HTR-8/SVneo (cell line): Measurements from ENCODE around the gene OR2M2.

Experiments
- DNase-seq: peaks from one replicate; pipeline ENCODE4 v3.0.0; 2011; ENCODE audit warnings: low spot score, mixed read lengths; ENCODE audit not compliant: insufficient read length
- FAIRE-seq: peaks from 2 replicates; lab custom pipeline; 2011; peaks lifted over from hg19 to GRCh38; lab: Jason Lieb, UNC

Gene OR2M2, protein sequence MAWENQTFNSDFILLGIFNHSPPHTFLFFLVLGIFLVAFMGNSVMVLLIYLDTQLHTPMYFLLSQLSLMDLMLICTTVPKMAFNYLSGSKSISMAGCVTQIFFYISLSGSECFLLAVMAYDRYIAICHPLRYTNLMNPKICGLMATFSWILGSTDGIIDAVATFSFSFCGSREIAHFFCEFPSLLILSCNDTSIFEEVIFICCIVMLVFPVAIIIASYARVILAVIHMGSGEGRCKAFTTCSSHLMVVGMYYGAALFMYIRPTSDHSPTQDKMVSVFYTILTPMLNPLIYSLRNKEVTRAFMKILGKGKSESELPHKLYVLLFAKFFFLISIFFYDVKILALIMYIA

DNA sequence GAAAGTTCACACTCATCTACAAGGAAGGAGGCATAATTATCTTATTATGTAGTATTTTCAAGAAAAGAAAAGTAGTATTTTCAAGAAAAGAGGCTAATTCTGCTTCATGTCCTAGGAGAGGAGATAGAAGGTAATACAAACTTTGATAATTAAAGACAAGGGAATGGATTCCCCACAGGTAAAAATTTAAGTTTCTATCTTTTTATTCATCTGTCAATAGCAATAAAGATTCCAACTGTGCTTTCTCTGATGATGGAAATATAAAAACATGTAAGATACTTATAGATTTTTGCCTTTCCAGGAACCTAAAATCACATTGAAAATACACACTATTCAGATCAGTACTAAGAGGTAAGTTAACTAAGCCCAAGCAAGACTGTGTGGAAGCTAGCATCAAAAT, at the start of gene OR2M2:
Gene OR2M2, plus strand, starts transcription at position 301 of the 400 bp plus-strand sequence. CDS start 5,165 bp downstream, outside the sequence.
- DNase-seq (no peak), FAIRE-seq (no peak)

DNA sequence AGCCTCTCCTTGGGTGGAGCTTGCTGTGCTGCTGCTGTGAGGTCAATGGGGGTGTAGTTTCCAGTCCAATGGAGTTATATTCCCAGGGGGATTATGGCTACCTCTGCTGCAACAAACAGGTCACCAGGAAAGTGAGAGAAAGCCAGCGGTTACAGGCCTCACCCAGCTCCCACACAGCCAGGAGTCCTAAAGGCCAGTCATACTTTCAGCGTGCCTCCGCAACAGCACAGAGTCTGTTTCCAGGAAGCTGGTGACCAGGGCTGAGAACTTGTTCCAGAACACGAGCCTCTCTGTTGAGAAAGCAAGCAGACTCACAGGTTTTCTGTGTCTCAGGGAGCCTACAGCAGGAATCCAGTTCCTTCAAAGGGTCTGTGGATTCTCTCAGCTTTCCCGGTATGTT, 47.0 kb upstream of the OR2M2 start:
- FAIRE-seq (no peak), DNase-seq (no peak)

DNA sequence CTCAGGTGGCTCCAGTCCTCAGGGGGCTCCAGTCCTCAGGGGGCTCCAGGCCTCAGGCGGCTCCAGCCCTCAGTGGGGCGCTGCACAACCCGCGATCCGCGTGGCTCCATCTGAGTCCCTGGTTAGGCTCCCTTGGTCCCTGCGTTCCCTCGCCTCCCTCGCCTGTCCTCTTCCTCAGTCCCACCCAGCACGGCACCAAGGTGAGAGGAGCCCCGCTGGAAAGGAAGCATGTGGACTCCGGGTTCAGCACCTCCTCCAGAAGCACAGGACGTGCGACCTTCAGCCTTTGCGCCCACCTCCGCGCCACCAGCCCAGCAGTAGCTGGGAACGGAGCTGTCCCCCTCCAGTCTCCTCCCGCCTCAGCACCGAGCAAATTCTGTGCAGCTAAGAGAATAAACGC, 37.8 kb upstream of the OR2M2 start:
- no peak for DNase-seq
- no peak for FAIRE-seq

DNA sequence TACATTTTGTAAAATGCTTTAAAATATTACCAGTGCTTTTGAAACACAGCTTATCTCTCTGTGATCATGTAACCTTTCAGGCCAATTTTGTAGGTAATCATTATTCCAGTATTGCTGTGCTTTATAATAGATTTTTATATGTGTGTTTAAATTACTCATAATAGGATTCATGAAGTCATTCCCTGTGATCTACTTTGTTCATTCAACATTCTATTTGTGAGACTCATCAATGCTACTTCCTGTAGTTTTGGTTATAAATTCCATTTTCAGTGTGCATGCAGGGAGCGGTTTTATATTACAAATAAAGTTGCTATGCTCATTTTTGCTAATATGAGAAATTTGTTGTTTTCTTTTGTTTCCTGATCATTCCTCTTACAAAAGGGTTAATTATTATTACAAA, 33.8 kb upstream of the OR2M2 start:
- FAIRE-seq (no peak), DNase-seq (no peak)

DNA sequence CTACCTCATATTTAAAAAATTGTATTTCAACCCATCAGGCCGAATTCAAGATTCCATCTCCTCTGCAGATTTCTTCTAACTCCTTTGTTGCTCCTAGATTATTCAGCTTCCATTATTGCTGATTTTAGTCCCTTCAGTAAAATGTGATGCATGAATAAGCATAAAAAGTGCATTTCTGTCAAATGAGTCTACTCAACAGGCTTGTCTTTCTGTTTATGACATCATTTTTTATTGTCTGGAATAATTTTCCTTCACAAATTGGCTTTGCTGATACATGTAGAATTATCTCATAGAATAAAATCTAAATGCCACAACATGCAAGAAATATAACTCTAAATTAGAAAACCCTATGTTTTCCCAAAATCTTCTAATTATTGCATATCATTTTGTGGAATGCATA, 31.3 kb upstream of the OR2M2 start:
- no peak for FAIRE-seq
- DNase-seq = no peak

DNA sequence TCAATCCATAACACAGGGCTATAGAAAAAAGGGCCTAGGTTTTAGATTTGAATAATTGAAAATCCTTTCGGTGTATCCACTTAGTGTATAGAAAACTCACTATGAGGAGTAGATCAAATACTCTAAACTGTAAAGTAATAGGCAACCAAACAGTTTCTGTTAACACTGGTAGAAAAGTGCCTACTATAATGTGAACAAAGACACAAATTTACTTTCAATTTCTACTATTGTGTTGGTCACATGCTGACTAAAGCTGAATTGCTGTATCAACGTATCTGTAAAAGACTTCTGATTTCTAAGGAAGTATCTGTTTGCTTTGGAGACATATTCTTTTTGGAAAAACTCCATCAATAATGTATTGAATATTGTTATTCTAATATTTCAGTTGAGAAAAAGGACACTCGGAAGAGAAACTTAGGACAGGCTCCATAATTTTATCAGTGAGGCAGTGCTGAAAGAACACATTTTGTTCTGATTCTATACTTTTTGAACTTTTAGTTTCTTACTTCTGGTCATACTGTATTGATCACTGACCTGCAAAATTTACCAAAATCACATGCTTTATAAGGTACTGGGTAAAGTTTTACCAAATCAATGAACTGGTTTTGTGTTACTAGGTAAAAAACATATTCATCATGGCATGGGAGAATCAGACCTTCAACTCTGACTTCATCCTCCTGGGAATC, 30.0 kb upstream of the OR2M2 start, which contains the start of gene OR2M5:
Gene OR2M5, plus strand, starts transcription at position 636 of the 686 bp plus-strand sequence. Its CDS starts 0 bp downstream, at position 636.
- DNase-seq (no peak), FAIRE-seq (no peak)

DNA sequence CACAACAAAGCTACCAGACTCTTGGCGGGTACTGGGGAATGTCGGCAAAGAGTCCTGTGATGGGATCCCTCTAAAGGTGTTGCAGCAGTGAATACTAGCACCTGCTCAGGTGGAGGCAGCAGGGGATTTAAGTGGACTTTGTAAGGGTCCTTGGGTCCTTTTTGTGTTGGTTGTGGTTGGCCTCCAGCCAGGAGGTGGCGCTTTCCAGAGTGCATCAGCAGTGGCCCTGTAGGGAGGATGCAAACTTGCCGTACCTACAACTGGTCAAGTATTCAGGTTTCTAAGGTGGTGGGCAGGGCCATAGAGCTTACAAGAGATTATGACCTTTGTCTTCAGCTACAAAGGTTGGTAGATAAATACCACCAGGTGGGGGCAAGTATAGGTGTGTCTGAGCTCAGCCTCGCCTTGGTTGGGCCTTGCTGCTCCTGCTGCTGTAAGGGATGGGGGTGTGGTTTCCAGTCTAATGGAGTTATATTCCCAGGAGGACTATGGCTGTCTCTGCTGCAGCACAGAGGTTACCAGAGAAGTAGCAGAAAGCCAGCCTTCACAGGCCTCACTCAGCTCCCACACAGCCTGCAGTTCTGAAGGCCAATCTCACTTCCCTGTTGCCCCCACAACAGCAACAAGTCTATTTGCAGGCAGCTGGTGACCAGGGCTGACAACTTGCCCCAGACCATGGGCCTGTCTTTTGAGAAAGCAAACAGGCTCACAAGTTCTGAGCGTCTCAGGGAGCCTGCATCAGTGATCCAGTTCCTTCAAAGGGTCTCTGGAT, 22.4 kb upstream of the OR2M2 start:
- no peak for DNase-seq
- FAIRE-seq = no peak

DNA sequence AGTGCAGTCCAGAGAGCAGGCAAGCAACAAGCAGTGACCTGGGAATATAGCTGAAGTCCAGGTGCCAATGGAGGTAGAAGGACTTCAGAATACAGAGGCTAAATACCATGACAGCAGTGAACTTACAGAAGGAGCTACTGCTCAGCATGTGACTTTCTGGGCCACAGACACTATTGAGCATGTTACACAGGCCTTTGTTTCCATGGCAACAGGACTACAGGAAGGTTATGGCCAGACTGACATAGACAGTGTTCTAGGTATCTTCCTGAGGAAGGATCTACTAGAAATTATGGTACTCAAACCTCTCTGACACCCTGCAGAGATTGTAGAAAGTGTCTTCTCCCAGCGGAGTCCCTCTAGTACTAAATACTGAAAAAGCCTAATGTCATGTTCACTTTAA, 18.7 kb upstream of the OR2M2 start:
- no peak for FAIRE-seq
- DNase-seq = no peak

DNA sequence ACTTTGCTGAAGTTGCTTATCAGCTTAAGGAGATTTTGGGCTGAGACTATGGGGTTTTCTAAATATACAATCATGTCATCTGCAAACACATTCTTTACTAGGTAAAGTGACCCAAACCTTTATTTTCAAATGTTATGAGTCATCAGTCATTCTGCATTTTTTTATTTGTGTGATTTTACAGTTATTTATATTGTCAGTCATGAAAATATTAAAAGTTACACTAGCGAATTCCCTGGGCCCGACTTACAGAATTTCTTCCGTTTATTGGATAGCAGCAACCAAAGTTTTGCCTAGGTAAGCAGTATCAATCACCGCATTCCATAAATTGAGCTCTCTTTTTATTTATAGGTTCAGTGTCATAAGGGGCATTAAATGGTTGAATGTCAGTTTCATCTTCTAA, 15.9 kb upstream of the OR2M2 start:
- FAIRE-seq = no peak

DNA sequence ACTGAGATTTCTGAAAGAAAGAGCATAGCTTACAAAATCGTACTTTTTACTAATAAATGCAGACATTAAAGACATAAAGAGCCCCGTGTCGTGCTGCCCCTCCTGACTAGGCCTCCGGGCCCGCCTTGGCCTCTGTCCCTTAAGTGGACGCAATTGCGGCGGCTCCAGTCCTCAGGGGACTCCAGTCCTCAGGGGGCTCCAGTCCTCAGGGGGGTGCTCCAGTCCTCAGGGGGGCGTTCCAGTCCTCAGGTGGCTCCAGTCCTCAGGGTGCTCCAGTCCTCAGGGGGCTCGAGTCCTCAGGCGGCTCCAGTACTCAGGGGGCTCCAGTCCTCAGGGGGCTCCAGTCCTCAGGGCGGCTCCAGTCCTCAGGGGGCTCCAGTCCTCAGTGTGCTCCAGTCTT, 10.6 kb upstream of the OR2M2 start:
- DNase-seq (no peak), FAIRE-seq (no peak)

More for the DNA sequence above, 15.9 kb upstream of the OR2M2 start:
- DNase-seq = no peak

DNA sequence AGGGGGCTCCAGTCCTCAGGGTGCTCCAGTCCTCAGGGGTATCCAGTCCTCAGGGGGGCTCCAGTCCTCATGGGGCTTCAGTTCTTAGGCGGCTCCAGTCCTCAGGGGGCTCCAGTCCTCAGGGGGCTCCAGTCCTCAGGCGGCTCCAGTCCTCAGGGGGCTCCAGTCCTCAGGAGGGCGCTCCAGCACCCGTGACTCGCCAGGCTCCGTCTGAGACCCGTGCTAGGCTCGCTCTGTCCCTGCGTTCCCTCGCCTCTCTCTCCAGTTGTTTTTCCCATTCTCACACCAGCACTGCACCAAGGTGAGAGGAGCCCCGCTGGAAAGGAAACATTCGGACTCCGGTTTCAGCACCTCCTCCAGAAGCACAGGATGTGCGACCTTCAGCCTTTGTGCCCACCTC, 9.4 kb upstream of the OR2M2 start:
- DNase-seq (no peak), FAIRE-seq (no peak)

DNA sequence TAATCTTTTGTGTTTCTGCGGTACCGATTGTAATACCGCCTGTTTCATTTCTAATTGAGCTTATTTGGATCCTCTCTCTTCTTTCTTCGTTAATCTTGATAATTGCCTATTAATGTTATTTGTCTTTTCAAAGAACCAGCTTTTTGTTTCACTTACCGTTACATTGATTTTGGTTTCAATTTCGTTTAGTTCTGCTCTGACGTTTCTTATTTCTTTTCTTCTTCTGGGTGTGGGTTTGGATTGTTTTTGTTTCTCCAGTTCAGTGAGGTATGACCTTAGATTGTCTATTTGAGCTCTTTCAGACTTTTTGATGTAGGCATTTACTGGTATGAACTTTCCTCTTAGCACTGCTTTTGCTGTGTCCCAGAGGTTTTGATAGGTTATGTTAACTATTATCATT, 9.4 kb downstream of the OR2M2 start:
- FAIRE-seq (no peak), DNase-seq (no peak)

DNA sequence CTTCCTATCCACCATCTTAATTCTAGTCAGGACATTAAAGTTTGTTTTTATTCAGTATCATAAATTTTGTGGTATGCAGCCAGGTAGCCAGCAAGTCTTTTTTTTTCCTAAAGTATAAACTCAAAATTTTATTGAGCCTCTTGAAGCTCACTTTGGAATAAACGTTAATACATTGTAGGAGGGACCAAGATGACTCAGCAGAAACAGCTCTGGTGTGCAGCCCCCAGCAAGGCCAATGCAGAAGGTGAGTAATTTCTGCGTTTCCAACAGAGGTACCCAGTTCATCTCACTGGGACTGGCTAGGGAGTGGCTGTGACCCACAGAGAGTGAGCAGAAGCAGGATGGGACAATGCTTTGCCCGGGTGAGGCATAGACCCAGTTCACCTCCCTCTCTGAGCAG, 12.7 kb downstream of the OR2M2 start:
- no peak for FAIRE-seq
- no peak for DNase-seq

DNA sequence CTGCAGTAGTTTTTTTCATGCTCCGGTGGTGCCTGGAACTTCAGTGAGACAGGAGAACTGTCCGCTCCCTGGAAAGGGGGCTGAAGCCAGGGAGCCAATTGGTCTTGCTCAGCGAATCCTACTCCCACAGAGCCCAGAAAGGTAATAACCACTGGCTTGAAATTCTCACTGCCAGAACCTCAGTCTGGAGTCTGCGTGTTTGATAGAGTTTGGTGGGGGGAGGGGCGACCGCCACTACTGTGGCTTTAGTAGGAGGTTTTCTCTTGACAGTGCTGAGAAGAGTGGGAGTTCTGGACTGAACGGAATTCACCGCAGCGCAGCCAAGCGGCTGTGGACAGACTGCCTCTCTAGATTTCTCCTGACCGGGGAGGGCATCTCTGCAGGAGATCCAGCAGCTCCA, 14.4 kb downstream of the OR2M2 start:
- FAIRE-seq (no peak), DNase-seq (no peak)

DNA sequence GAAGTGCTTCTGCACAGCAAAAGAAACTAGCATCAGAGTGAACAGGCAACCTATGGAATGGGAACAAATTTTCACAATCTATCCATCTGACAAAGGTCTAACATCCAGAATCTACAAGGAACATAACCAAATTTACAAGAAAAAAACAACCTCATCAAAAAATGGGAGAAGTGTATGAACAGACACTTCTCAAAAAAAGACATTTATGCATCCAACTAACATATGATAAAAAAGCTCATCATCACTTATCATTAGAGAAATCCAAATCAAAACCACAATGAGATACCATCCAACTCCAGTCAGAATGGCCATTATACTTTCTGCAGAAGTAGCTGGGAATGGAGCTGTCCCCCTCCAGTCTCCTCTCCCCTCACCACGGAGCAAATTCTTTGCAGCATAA, 19.5 kb downstream of the OR2M2 start:
- DNase-seq (no peak), FAIRE-seq (no peak)

DNA sequence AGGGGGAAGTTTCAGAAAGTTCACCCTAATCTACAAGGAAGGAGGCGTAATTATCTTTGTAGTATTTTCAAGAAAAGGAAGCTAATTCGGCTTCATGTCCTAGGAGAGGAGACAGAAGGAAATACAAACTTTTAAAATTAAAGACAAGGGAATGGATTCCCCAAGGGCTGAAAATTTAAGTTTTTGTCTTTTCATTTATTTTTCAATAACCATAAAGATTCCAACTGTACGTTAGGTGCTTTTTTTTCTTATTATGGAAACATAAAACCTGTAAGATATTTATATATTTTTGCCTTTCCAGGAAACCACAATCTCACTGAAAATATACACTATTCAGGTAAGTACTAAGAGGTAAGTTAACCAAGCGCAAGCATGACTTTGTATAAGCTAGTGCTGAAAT, 22.3 kb downstream of the OR2M2 start, which contains the start of gene OR2M3:
Gene OR2M3, plus strand, starts transcription at position 301 of the 400 bp plus-strand sequence. CDS start 5,803 bp downstream, outside the sequence.
- FAIRE-seq (no peak), DNase-seq (no peak)

DNA sequence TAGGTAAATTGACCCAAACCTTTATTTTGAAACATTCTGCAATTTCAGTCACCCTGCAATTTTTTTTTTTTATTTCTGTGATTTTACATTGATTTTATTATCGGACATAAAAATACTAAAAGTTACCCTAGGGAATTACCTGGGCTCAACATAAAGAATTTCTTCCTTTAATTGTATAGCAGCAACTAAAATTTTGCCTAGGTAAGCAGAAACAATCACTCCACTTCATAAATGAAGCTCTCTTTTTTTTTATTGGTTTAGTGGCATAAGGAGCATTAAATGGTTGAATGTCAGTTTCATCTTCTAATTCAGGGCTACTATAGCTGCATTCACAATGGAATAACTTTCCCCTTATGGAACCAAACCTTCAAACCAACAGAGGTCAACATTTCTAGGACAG, 41.3 kb downstream of the OR2M2 start:
- DNase-seq = no peak
- no peak for FAIRE-seq

DNA sequence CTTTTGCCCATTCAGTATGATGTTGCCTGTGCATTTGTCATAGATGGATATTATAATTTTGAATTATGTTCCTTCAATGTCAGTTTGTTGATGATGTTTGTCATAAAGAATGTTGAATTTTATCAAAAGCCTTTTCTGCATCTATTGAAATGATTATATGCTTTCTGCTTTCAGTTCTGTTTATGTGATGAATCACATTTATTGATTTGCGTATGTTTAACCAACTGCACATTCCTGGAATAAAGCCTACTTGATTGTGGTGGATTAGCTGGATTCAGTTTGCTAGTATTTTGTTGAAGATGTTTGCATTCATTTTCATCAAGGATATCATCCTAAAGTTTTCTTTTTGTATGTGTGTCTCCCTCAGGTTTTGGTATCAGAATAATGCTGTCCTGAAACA, 50.9 kb downstream of the OR2M2 start:
- no peak for DNase-seq
- FAIRE-seq = no peak

DNA sequence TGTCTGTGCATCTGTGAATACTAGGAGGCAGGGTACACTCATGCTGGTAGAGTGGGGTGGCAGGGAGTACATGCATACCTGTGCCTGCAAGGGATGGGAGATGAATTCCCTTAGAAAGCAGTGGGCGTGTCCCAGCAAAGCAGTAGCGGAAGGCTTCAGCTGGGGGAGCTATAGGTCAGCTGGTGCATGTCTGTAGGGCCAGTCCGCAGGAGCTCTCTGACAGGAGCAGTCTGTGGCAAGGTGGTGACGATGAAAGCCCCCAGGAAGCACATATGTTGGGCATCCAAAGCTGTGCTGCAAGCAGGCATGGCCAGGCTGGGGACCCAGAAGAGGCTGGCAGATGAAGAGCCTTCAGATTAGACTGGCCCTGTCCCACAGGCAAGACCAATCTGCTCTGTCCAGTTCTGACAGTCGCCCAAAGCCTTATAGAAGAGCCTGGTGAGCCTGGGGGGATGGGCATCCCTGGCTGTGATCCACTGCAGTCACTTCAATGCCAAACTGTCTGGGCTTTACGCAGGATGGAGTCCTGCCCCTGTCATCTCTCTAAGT, 54.8 kb downstream of the OR2M2 start:
- DNase-seq = no peak
- no peak for FAIRE-seq
